H54 (cell line): ENCODE measurements around the gene C5orf58.

Experiments used
- DNase-seq: peaks from one replicate; pipeline ENCODE4 v3.0.0; 2011; ENCODE audit warnings: low spot score, mixed read lengths; ENCODE audit not compliant: insufficient read length
- FAIRE-seq: peaks from 3 replicates; lab custom pipeline; 2011; peaks lifted over from hg19 to GRCh38; lab: Jason Lieb, UNC
- POLR2A ChIP-seq: IDR thresholded peaks from 2 replicates; pipeline ENCODE4 v1.6.1; 2011; ENCODE audit warnings: low read depth, mild to moderate bottlenecking, low read length

Gene C5orf58

DNA sequence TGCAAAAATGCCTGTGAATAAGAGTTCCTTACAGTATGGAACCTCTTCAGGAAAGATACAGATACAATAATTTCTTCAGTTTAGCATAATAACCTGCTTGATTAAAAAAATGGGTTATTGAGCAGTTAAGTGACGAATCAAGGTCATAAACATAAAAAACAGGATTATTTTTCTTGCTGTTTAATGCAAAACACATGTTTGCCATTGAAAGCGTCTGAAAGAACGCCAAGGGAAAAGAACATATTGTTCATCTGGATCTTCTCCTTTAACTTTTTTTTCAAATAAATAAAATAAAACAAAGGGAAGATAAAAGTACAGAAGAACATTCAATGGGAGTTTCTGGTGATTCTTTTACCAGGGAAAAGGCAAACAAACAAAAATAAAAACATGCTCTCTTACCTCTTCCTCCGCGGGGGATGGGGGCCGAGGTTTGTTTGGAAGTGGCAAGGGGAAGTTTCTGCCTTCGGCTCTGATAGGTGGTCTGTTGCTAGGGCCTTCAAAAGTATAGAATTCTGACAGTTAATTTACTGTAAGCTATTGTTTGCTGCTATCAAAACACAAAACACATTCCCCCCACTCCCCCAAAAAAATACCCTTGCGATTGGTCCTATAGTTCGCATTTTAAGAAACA lies 20.1 kb downstream of the C5orf58 start:
- no peak for TF ChIP-seq POLR2A
- FAIRE-seq: no peak
- DNase-seq: no peak

DNA sequence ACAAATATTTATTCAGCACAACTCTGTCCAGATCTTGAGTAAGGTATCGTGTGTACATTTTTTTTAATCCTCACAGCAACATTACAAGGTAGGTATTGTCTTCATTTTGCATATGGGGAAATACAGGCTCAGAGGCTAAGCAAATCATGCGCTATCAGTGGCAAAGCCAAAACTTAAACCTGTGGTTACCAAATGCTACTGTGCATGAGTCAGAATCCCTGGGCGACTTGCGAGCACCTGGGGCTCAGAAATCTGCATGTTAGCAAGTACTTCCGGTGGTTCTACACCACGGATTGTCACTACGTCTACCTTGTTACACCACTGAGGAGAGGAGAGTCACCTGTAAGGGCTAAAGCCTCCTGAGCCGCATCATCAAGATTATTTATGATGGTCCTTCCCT lies 21.3 kb downstream of the C5orf58 start:
- DNase-seq (no peak), FAIRE-seq (no peak)
- TF ChIP-seq POLR2A: no peak

GRCh38 chr5:170256571-170256970 lies 23.8 kb downstream of the C5orf58 start:
- FAIRE-seq (no peak), DNase-seq (no peak)
- TF ChIP-seq POLR2A: no peak

DNA sequence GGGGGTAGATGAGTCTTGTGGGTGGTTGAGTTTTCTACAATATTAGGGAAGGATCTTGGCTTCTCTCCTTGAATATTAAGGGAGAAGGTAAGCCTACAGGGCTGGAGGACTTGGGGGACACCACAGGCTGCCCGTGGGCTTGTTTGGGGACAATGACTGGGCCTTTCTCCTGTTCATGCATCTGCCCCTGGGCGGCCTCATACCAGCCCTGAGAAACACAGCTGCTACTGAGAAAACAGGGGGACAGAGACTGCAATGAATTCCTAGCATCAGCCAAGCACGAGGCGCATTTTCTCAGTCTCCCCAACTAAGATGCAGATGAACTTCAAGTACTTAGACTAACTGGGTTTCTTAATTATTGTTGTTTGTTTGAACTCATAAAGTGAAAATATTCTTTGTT lies 24.6 kb downstream of the C5orf58 start:
- DNase-seq (no peak), FAIRE-seq (no peak)
- TF ChIP-seq POLR2A: no peak

- no peak for TF ChIP-seq POLR2A
- no peak for FAIRE-seq
- no peak for DNase-seq
Observed at GRCh38 chr5:170261528-170262043, 28.8 kb downstream of the C5orf58 start.

DNA sequence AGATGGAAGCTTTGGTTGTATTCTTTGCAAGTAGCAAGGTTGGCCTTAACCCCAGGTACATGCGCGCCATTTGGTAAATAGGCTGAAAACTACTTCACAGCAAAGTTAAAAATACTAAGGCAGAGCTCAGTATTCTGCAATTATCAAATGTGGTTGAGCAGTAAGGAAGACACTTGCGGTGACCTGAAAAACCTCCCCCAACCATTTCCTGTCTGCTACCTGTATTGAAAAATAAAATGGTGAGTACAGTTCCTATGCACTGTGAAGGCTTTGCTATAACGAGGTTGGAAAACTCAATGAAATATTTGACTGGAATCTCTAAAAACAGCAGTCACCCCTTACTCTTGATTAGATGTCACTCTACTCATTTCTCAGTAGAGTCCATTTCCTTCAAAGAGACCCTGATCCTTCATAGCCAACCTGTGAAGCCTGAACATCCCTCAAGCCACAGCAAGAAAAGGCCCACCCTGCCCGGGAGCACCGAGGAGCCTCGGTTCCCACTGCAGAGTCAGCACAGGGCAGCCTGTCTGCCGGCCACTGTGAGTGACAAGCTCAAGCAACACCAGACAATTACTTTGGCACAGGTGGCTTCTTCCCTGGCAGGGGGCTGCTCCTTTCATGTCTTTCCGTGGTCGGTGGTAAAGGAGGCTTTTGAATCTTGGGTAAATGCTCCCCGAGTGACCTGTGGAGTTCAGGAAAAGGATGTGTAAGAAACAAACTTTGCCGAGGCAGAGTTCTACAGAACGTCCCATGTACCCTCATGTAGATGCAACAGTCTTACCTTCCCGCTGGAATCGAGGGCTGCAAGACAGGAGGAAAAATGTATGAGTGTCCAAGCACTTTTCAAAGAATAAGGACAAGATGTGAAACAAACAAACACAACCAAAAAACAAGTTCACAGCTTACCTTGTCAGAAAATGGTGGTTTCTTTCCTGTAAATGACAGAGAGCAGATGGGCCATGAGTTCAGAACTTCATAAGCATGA lies 29.6 kb downstream of the C5orf58 start:
- FAIRE-seq (no peak), DNase-seq (no peak)
- TF ChIP-seq POLR2A: no peak

GRCh38 chr5:170263906-170264305 lies 31.1 kb downstream of the C5orf58 start:
- no peak for FAIRE-seq

DNA sequence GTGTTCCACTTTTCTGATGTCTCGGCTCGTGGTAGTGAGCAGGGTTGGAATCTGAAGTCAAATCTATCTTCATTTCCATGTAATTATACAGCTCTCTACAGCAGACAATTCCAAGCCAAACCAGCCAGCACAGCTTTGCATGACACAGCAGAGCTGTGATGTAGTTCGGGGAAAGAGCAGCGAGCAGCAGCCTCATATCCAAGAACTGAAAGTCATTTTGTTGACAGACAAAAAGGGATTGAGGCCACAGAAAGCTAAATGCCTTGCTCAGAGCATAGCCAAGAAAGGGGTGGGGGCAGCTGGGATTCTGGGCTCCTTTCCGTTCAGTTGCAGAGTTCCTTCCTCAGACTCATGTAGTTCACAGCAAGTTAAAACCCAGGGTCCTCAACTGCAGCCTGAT lies 32.7 kb downstream of the C5orf58 start:
- TF ChIP-seq POLR2A: no peak
- DNase-seq: no peak
- no peak for FAIRE-seq

More at GRCh38 chr5:170263906-170264305, 31.1 kb downstream of the C5orf58 start:
- TF ChIP-seq POLR2A: no peak
- no peak for DNase-seq

- no peak for FAIRE-seq
- TF ChIP-seq POLR2A: no peak
- DNase-seq: no peak
Observed at GRCh38 chr5:170266570-170267381, 34.0 kb downstream of the C5orf58 start.

GRCh38 chr5:170267431-170268152 lies 34.8 kb downstream of the C5orf58 start:
- DNase-seq (peak; percentile 76), FAIRE-seq (no peak)
- TF ChIP-seq POLR2A: no peak

DNA sequence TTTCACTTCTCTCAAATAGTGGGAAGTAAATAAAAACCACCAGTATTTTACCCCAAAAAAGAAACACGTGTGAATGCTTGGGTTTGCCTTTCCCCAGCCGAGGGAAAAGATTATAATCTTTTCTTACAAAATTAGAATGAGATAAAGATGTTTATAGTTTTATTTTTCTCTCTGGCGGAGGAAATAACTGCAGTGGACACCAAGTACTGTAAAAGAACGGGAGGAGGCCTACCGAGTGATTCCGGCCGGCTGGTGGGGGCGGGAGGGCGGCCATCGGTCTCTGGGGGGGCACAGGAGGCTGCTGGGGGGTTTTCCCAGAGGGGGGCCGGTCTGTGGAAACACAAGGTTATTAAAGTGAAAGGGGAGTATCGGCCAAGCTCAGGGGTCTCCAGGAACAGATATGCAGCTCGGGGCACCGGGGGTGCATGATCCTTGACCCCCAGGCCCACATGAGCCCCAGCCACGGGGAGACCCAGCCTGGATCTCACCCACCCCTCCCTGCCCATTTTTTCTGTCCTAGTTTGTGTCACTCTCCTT lies 35.4 kb downstream of the C5orf58 start:
- no peak for TF ChIP-seq POLR2A
- DNase-seq: no peak
- no peak for FAIRE-seq

GRCh38 chr5:170268884-170269283 lies 36.1 kb downstream of the C5orf58 start:
- TF ChIP-seq POLR2A: no peak
- FAIRE-seq: no peak
- no peak for DNase-seq

DNA sequence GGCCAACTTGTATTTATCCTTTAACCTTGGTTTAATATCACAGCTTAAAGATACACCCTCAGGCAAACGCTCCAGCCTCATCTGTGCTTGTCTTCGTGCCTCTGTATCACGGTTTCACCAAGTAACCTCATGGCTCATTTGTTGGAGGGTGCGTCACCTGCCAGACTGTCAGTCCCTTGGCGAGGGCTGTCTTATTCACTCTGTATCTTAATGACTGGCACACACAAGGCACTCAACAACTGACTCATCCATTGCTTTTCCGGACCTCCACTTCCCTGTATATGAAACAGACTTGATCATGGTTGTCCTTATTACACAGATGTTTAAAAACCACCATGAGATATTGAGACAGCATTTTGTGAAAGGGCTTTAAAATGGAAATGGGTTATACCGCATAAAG lies 36.8 kb downstream of the C5orf58 start:
- FAIRE-seq (no peak), DNase-seq (no peak)
- no peak for TF ChIP-seq POLR2A
